Karpas-422 (cell line): ENCODE measurements around the gene EMSY. TPM values are rescaled to one million over a fixed set of nuclear protein-coding genes. Genes with fewer than 3 reads are reported as not detected.

ENCODE experiments used
- DNase-seq: peaks from one replicate; pipeline ENCODE4 v3.0.0-alpha.2; 2015
- H2AFZ ChIP-seq: fragments of 200-600 bp; sonication (generic); 2 replicates; pipeline ENCODE4 v1.6.1; 2014; ENCODE audit warnings: antibody characterized with exemption, low read length, mixed read lengths
- H3K27ac ChIP-seq: fragments of 200-600 bp; sonication (generic); 2 replicates; pipeline ENCODE4 v1.5.1; 2014; ENCODE audit warnings: mild to moderate bottlenecking, low read length, moderate library complexity
- H3K27me3 ChIP-seq: fragments of 200-600 bp; sonication (generic); 2 replicates; pipeline ENCODE4 v1.6.1; 2014; ENCODE audit warnings: low read length, mixed read lengths
- H3K36me3 ChIP-seq: fragments of 200-600 bp; sonication (generic); 2 replicates; pipeline ENCODE4 v1.6.1; 2014; ENCODE audit warnings: low read length, mixed read lengths; ENCODE audit not compliant: insufficient read depth
- H3K4me1 ChIP-seq: fragments of 200-600 bp; sonication (generic); 2 replicates; pipeline ENCODE4 v1.6.1; 2014; ENCODE audit warnings: mild to moderate bottlenecking, low read length, mixed read lengths
- H3K4me2 ChIP-seq: fragments of 200-600 bp; sonication (generic); 2 replicates; pipeline ENCODE4 v1.6.1; 2014; ENCODE audit warnings: low read length, low read depth, mild to moderate bottlenecking; ENCODE audit not compliant: poor library complexity, severe bottlenecking
- H3K4me3 ChIP-seq: fragments of 200-600 bp; sonication (generic); 2 replicates; pipeline ENCODE4 v1.5.1; 2014; ENCODE audit warnings: mild to moderate bottlenecking, antibody characterized with exemption, low read length, mixed read lengths
- H3K79me2 ChIP-seq: fragments of 200-600 bp; sonication (generic); 2 replicates; pipeline ENCODE4 v1.6.1; 2014; ENCODE audit warnings: mild to moderate bottlenecking, low read length, mixed read lengths
- H3K9ac ChIP-seq: fragments of 200-600 bp; sonication (generic); 2 replicates; pipeline ENCODE4 v1.6.0; 2014; ENCODE audit warnings: low read length
- H3K9me2 ChIP-seq: fragments of 200-600 bp; sonication (generic), shearing (Covaris generic); replicated peaks from 2 replicates; pipeline ENCODE4 v1.6.0; 2014; ENCODE audit warnings: mild to moderate bottlenecking, low read length, moderate library complexity; ENCODE audit not compliant: insufficient read depth
- H3K9me3 ChIP-seq: fragments of 300-700, 200-600 bp; sonication (generic); 2 replicates; pipeline ENCODE4 v1.6.1; 2014; ENCODE audit warnings: low read length, mixed read lengths
- H4K20me1 ChIP-seq: fragments of 200-600 bp; sonication (generic); 2 replicates; pipeline ENCODE4 v1.6.1; 2014; ENCODE audit warnings: mild to moderate bottlenecking, antibody characterized with exemption, low read length, low read depth; ENCODE audit not compliant: insufficient read depth
- total RNA-seq: library from RNA; depleted of rRNA; stranded (reverse); fragments of >200 nt; shearing (Covaris generic); gene quantifications from 2 replicates; pipeline ENCODE4 v1.2.3, GENCODE V29; 2014; ENCODE audit warnings: low replicate concordance

EMSY gene
- total RNA-seq, 1 experiment from 2014 or later, result 40.3 TPM

DNA sequence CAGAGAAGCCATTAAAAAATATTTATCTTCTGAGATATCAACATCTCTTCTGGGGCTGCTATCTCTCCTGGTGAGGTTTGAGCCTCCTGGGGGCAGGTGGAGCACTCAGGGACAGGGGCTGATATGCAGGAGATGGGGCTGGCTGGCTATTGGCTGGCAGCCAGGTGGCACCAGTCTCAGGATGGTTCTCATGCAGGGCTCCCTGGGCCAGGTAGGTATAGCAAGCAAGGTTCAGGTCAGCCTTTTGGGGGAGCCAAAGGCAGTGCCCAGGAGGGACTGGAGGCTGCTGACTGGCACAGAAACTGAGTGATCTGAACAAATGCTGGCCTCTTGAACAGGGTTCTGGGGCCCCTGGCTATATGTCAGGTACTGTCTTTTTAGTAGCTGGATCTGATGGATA lies 29.7 kb upstream of the EMSY start:
- H3K4me3 ChIP-seq, result no peak overlapping the region
- no peak overlapping the region for H3K4me2 ChIP-seq
- no peak overlapping the region for H3K27ac ChIP-seq
- no peaks in the 10 kb centered on the region for H3K9me3 ChIP-seq
- H3K27me3 ChIP-seq, result no peaks in the 10 kb centered on the region
- H3K9ac ChIP-seq, result no peak overlapping the region
- no peaks in the 10 kb centered on the region for H3K36me3 ChIP-seq
- peak; percentile 54 for DNase-seq
- no peak overlapping the region for H2AFZ ChIP-seq
- no peaks in the 10 kb centered on the region for H3K79me2 ChIP-seq
- no peaks in the 10 kb centered on the region for H3K4me1 ChIP-seq
- H3K9me2 ChIP-seq, result no peaks in the 10 kb centered on the region
- no peaks in the 10 kb centered on the region for H4K20me1 ChIP-seq

DNA sequence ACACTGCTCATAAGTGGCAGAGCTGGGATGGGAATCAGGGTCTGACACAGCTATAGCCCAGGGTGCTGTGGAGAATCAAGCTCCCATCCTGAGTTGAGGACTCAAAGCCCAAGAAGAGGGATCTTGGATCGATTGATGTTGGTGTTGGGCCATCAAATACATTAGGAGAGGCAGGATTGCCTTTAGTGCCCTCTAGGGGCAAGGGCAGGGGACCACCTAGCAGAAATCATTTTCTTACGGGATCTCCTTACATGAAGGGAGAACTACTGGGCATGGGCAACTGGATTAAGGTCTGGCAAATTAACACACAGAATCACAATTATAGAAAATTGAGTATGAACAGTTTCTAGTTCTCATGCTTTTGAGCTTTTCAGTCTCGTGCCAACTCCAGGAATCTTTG lies 24.9 kb upstream of the EMSY start:
- Histone ChIP-seq H3K27ac (no peak overlapping the region), H3K9me3 (no peaks in the 10 kb centered on the region), H3K9ac (no peak overlapping the region), H3K4me1 (no peaks in the 10 kb centered on the region), H4K20me1 (no peaks in the 10 kb centered on the region), H3K36me3 (no peaks in the 10 kb centered on the region), H3K9me2 (no peaks in the 10 kb centered on the region), H3K4me2 (no peak overlapping the region), H3K4me3 (no peak overlapping the region), H3K79me2 (no peaks in the 10 kb centered on the region), H3K27me3 (no peaks in the 10 kb centered on the region), H2AFZ (no peak overlapping the region)
- peak; percentile 66 for DNase-seq

DNA sequence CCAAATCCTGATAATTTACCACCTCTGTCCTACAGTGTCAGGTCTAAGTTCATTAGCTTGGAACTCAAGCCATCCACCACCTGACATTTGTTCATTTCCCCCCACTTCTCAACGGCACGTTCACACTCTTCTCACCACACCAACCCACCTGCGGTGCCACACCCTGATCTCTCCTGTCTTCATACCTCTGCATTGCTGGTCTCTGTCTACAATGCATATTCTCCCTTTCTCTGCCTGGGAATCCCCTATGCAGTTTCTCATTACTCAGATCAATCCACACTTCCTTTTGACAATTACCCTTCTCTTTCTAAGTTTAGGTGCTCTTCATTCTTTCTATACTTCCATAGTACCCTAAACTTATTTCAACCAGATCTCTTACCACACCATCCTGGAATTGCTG lies 20.4 kb upstream of the EMSY start:
- H3K4me1 ChIP-seq, result 0 out of 2 replicates have a peak, but pooled peaks cover 2% of the 10 kb centered on the region
- no peaks in the 10 kb centered on the region for H3K9me3 ChIP-seq
- H3K27ac ChIP-seq, result no peak overlapping the region
- H2AFZ ChIP-seq, result no peak overlapping the region
- no peak overlapping the region for H3K9ac ChIP-seq
- H3K27me3 ChIP-seq, result no peaks in the 10 kb centered on the region
- DNase-seq, result peak; percentile 24
- no peaks in the 10 kb centered on the region for H4K20me1 ChIP-seq
- H3K4me3 ChIP-seq, result no peak overlapping the region
- no peaks in the 10 kb centered on the region for H3K79me2 ChIP-seq
- H3K36me3 ChIP-seq, result no peaks in the 10 kb centered on the region
- no peaks in the 10 kb centered on the region for H3K9me2 ChIP-seq
- no peak overlapping the region for H3K4me2 ChIP-seq

DNA sequence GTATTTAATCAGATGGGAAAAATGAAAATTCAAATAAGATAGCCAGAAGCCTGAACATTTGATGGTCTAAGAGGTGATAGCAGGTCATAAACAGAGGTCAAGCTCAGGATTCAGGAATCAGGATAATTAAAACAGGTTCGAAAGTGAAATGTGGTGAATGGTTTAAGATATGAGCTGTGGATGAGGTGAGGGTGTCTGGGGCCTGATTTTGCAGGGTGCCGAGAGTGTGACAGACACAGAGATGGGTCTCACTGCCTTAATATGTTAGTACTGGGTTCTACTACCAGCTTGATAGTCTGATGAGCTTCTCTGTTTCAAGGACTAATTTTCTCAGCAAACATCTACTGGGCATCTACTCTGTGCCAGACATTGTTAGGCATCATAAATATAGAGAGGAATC lies 19.9 kb upstream of the EMSY start:
- no peaks in the 10 kb centered on the region for H3K79me2 ChIP-seq
- no peak overlapping the region for H3K27ac ChIP-seq
- no peaks in the 10 kb centered on the region for H3K27me3 ChIP-seq
- no peaks in the 10 kb centered on the region for H4K20me1 ChIP-seq
- peak; percentile 11 for DNase-seq
- no peak overlapping the region for H3K4me3 ChIP-seq
- H3K9me2 ChIP-seq, result no peaks in the 10 kb centered on the region
- H3K9me3 ChIP-seq, result no peaks in the 10 kb centered on the region
- 0 out of 2 replicates have a peak, but pooled peaks cover 2% of the 10 kb centered on the region for H3K4me1 ChIP-seq
- no peak overlapping the region for H2AFZ ChIP-seq
- no peak overlapping the region for H3K9ac ChIP-seq
- H3K36me3 ChIP-seq, result no peaks in the 10 kb centered on the region
- H3K4me2 ChIP-seq, result no peak overlapping the region

DNA sequence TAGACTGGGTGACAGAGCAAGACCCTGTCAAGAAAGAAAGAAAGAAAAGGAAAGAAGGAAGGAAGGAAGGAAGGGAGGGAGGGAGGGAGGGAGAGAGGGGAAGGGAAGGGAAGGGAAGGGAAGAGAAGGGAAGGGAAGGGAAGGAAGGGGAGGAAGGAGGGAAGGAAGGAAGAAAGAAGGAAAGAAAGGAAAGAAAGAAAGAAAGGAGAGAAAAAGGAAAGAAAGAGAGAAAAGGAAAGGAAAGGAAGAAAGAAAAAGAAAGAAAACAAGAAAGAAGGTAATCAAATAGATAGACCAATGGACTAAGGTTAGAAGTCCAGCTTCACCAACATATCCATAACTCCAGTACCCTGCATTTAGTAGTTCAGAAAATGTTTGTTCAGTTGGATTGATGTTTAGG lies 18.2 kb upstream of the EMSY start:
- Histone ChIP-seq H3K4me2 (no peak overlapping the region), H4K20me1 (no peaks in the 10 kb centered on the region), H3K36me3 (no peaks in the 10 kb centered on the region), H3K9me2 (no peaks in the 10 kb centered on the region), H3K4me1 (0 out of 2 replicates have a peak, but pooled peaks cover 2% of the 10 kb centered on the region), H3K27ac (no peak overlapping the region), H2AFZ (no peak overlapping the region), H3K9me3 (no peaks in the 10 kb centered on the region), H3K9ac (no peak overlapping the region), H3K79me2 (no peaks in the 10 kb centered on the region), H3K4me3 (no peak overlapping the region), H3K27me3 (no peaks in the 10 kb centered on the region)
- DNase-seq, result no peak

DNA sequence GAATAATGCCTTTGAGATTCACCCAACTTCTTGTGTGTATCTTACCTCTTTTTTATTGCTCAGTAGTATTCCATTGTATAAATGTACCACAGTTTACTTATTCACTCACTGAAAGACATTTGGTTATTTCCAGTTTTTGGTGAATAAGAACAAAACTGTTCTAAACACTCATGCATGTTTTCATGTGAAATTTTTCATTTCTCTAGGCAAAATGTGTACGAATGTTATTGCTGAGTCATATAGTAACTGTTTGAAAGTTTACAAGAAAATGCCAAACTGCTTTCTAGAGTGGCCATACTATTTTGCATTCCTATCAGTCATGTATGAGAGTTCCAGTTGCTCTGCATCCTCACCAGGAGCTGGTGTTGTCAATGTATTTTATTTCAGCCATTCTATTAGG lies 8.8 kb upstream of the EMSY start:
- Histone ChIP-seq H3K4me3 (no peak overlapping the region), H3K36me3 (no peaks in the 10 kb centered on the region), H3K27ac (no peak overlapping the region), H3K27me3 (no peaks in the 10 kb centered on the region), H3K9ac (no peak overlapping the region), H3K4me2 (no peak overlapping the region), H3K79me2 (no peaks in the 10 kb centered on the region), H3K9me3 (no peaks in the 10 kb centered on the region), H3K9me2 (no peaks in the 10 kb centered on the region), H4K20me1 (no peaks in the 10 kb centered on the region), H3K4me1 (peaks cover 7% of the 10 kb centered on the region), H2AFZ (no peak overlapping the region)
- no peak for DNase-seq

DNA sequence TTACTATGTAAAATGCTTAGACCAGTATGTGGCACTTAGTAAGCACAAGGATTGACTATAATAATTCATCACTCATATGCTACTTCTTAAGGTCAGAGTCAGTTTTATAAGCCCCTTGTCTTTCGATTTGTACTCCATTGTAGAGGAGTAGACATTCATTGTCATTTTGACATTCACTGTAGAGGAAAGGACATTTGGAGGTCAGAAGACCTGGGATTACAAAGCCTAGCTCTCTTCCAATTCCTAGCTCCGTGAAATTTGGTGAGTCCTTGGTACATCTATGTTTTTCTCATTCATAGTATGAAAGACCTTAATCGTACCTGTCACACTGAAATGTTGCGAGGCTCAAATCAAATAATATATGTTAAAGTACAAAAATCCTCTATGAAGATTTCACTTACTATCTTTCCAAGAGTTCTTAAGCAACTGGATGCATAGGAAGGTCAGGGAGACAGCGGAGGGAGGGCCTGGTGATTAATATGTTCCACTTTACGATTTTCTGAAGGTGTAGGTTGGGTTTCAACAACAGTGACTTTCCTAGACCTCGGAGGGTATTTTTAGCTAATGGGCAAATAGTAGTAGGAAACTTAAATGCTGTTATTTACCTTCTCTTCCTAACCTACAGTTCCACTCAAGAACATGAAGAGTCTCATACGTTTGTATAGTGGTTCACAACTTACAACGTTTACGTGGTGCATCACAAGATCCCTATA lies 1.4 kb upstream of the EMSY start:
- peak overlapping the region; percentile 91 for H3K4me2 ChIP-seq
- H3K4me3 ChIP-seq, result peak overlapping the region; percentile 99
- no peak for DNase-seq
- peak overlapping the region; percentile 55 for H3K27ac ChIP-seq
- peak overlapping the region; percentile 86 for H3K9ac ChIP-seq
- peaks cover 13% of the 10 kb centered on the region; the same call in 1 of the 2 replicates for H3K36me3 ChIP-seq
- H3K9me2 ChIP-seq, result no peaks in the 10 kb centered on the region
- H3K9me3 ChIP-seq, result no peaks in the 10 kb centered on the region
- 0 out of 2 replicates have a peak overlapping the region, but pooled peaks have one; percentile 48 for H2AFZ ChIP-seq
- H3K27me3 ChIP-seq, result no peaks in the 10 kb centered on the region
- peaks cover 47% of the 10 kb centered on the region for H3K79me2 ChIP-seq
- H4K20me1 ChIP-seq, result no peaks in the 10 kb centered on the region; the same call in 1 of the 2 replicates
- peaks cover 21% of the 10 kb centered on the region for H3K4me1 ChIP-seq

DNA sequence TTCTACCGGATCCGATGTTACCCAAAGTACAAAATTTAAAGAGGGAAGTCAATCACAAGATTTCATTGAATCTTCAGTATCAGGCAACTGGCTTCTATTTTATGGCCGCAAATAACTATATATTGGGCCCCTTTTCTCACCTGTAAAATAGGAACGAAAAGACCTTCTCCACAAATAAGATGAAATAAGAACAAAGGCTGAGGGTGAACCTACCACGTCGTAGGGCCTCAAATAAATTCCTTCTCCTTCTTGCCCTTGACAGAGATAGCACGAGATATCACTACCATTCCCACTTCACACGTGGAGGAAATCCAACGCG lies 794 bp upstream of the EMSY start:
- H3K9me2 ChIP-seq, result no peaks in the 10 kb centered on the region
- H3K79me2 ChIP-seq, result peaks cover 51% of the 10 kb centered on the region
- no peaks in the 10 kb centered on the region for H3K27me3 ChIP-seq
- H3K4me3 ChIP-seq, result peak overlapping the region; percentile 99
- no peaks in the 10 kb centered on the region; the same call in 1 of the 2 replicates for H4K20me1 ChIP-seq
- H3K9ac ChIP-seq, result peak overlapping the region; percentile 86
- no peak for DNase-seq
- H3K4me2 ChIP-seq, result peak overlapping the region; percentile 91
- H3K9me3 ChIP-seq, result no peaks in the 10 kb centered on the region
- peak overlapping the region; percentile 48; the same call in 1 of the 2 replicates for H2AFZ ChIP-seq
- H3K4me1 ChIP-seq, result peaks cover 17% of the 10 kb centered on the region
- H3K27ac ChIP-seq, result peak overlapping the region; percentile 55
- peaks cover 17% of the 10 kb centered on the region; the same call in 1 of the 2 replicates for H3K36me3 ChIP-seq
